Measurements from ENCODE around the gene HSD17B11. TPM values are rescaled to one million over a fixed set of nuclear protein-coding genes. Genes with fewer than 3 reads are reported as not detected.

The HSD17B11 gene
- total RNA-seq, 1 experiment from 2014 or later: 14.0 TPM

DNA sequence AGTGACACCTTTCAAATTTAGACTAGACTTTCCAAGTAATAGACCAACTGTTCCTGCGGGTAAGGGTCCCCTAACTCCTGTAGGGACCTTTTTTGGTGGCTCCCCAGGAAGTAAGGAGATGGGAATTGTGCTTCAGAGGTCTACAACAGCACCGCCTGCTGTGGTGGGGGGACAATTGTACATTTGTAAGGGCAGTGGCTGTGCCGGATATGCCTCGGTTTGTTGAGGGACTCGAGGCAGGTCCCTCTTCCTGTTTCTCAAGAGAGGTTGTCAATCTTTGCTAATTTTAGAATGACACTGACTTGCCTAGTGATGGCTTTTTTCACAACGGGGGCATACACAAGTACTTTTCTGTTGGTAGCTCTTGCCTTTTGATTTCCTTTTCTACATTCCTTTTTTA lies 15.5 kb upstream of the HSD17B11 start:
- H3K27ac Mint-ChIP-seq: no peak overlapping the region
- no peak overlapping the region for H3K4me3 Mint-ChIP-seq
- peaks cover 22% of the 10 kb centered on the region for H3K4me1 Mint-ChIP-seq
- ATAC-seq (no peak), DNase-seq (ENCODE audit: low spot score) (no peak)
- peaks cover 18% of the 10 kb centered on the region for H3K9me3 Mint-ChIP-seq
- peaks cover 11% of the 10 kb centered on the region for H3K36me3 Mint-ChIP-seq
- no peaks in the 10 kb centered on the region for H3K27me3 Mint-ChIP-seq (ENCODE audit: low read depth)
- CTCF ChIA-PET: interaction anchor here (0.9 kb wide), 1 partner anchor 31 kb away, joined by 3 read pairs; no protein-coding TSS in a partner anchor
- POLR2A ChIA-PET: interaction anchor here (1.4 kb wide), 1 partner anchor 16 kb away, joined by 3 read pairs; the partner anchor contains the start of gene NUDT9
- TF ChIP-seq ZNF423 (CRISPR knock-in tag; IDR thresholded peaks at IDR 0.05): no peak
- TF ChIP-seq, protein P1, sequence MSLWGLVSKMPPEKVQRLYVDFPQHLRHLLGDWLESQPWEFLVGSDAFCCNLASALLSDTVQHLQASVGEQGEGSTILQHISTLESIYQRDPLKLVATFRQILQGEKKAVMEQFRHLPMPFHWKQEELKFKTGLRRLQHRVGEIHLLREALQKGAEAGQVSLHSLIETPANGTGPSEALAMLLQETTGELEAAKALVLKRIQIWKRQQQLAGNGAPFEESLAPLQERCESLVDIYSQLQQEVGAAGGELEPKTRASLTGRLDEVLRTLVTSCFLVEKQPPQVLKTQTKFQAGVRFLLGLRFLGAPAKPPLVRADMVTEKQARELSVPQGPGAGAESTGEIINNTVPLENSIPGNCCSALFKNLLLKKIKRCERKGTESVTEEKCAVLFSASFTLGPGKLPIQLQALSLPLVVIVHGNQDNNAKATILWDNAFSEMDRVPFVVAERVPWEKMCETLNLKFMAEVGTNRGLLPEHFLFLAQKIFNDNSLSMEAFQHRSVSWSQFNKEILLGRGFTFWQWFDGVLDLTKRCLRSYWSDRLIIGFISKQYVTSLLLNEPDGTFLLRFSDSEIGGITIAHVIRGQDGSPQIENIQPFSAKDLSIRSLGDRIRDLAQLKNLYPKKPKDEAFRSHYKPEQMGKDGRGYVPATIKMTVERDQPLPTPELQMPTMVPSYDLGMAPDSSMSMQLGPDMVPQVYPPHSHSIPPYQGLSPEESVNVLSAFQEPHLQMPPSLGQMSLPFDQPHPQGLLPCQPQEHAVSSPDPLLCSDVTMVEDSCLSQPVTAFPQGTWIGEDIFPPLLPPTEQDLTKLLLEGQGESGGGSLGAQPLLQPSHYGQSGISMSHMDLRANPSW (CRISPR knock-in tag; conservative IDR thresholded peaks at IDR 0.05; ENCODE audit: low read depth): no peak
- TF ChIP-seq, protein P2, sequence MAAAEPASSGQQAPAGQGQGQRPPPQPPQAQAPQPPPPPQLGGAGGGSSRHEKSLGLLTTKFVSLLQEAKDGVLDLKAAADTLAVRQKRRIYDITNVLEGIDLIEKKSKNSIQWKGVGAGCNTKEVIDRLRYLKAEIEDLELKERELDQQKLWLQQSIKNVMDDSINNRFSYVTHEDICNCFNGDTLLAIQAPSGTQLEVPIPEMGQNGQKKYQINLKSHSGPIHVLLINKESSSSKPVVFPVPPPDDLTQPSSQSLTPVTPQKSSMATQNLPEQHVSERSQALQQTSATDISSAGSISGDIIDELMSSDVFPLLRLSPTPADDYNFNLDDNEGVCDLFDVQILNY (CRISPR knock-in tag; IDR thresholded peaks at IDR 0.05): no peak

DNA sequence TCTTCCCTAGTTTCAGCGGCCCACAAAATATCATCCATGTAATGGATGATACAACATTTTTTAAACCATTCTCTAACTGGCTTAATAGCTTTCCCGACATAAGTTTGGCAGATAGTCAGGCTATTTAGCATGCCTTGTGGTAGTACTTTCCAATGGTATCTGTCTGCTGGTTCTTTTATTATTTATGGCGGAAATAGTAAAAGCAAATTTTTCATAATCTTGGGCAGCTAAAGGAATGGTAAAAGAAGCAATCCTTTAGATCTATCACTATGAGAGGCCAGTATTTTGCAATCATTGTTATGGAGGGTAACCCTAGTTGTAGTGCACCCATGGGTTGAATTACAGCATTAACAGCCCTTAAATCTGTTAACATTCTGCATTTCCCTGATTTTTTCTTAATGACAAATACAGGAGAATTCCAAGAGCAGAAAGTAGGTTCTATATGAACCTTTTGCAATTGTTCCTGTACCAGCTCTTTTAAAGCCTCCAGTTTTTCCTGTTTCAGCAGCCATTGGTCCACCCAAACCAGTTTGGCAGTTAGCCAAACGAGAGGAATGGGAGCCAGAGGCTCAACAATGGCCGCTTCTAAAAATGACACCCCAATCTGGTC lies 14.3 kb upstream of the HSD17B11 start:
- ChIA-PET CTCF (interaction anchor here (0.6 kb wide), 1 partner anchor 14 kb away, joined by 3 read pairs; the partner anchor contains the start of gene HSD17B11), POLR2A (no interaction called here)
- ATAC-seq (no peak), DNase-seq (ENCODE audit: low spot score) (no peak)
- Mint-ChIP-seq H3K9me3 (peaks cover 18% of the 10 kb centered on the region), H3K4me3 (no peak overlapping the region), H3K4me1 (peaks cover 22% of the 10 kb centered on the region), H3K27me3 (ENCODE audit: low read depth) (no peaks in the 10 kb centered on the region), H3K36me3 (peaks cover 11% of the 10 kb centered on the region), H3K27ac (no peak overlapping the region)
- TF ChIP-seq OVOL2 (CRISPR knock-in tag; IDR thresholded peaks at IDR 0.05; ENCODE audit: borderline replicate concordance) (no peak), HMGA2 (CRISPR knock-in tag; IDR thresholded peaks at IDR 0.05) (no peak), MXD4 (CRISPR knock-in tag; IDR thresholded peaks at IDR 0.05; ENCODE audit: borderline replicate concordance) (no peak), ZNF317 (CRISPR knock-in tag; IDR thresholded peaks at IDR 0.05; ENCODE audit: borderline replicate concordance, low read depth) (no peak), NR1H2 (CRISPR knock-in tag; IDR thresholded peaks at IDR 0.05) (no peak), ELF4 (CRISPR knock-in tag; IDR thresholded peaks at IDR 0.05; ENCODE audit: low read depth) (no peak), SMAD4 (CRISPR knock-in tag; IDR thresholded peaks at IDR 0.05) (no peak), FOXJ3 (CRISPR knock-in tag; IDR thresholded peaks at IDR 0.05; ENCODE audit: borderline replicate concordance) (no peak)
- TF ChIP-seq, protein P3, sequence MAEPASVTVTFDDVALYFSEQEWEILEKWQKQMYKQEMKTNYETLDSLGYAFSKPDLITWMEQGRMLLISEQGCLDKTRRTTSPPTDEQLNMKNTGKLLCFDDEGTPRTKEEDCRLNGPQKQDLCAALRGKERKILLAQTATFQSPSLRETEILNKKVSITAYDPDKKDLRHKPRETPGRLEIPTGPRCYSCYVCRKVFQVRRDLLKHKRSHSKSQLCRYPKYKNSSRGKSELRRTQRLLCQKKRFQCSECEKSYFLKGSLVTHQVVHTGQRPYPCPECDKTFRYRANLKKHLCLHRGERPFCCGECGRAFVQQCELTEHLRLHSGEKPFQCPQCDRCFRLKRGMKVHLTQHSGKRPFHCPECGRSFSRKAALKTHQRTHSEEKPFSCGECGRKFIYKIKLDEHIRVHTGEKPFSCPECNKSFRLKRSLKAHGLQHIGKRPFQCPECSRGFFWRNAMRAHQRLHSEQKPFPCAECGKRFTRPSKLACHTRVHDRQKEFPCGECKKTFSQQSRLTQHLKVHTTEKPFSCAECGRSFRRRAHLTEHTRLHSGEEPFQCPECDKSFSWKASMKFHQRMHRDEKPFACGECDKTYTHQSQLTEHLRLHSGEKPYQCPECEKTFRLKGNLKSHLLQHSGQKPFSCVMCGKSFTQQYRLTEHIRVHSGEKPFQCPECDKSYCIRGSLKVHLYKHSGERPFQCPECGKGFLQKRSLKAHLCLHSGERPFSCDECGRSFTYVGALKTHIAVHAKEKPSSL (CRISPR knock-in tag; conservative IDR thresholded peaks at IDR 0.05): no peak
- TF ChIP-seq, protein P4, sequence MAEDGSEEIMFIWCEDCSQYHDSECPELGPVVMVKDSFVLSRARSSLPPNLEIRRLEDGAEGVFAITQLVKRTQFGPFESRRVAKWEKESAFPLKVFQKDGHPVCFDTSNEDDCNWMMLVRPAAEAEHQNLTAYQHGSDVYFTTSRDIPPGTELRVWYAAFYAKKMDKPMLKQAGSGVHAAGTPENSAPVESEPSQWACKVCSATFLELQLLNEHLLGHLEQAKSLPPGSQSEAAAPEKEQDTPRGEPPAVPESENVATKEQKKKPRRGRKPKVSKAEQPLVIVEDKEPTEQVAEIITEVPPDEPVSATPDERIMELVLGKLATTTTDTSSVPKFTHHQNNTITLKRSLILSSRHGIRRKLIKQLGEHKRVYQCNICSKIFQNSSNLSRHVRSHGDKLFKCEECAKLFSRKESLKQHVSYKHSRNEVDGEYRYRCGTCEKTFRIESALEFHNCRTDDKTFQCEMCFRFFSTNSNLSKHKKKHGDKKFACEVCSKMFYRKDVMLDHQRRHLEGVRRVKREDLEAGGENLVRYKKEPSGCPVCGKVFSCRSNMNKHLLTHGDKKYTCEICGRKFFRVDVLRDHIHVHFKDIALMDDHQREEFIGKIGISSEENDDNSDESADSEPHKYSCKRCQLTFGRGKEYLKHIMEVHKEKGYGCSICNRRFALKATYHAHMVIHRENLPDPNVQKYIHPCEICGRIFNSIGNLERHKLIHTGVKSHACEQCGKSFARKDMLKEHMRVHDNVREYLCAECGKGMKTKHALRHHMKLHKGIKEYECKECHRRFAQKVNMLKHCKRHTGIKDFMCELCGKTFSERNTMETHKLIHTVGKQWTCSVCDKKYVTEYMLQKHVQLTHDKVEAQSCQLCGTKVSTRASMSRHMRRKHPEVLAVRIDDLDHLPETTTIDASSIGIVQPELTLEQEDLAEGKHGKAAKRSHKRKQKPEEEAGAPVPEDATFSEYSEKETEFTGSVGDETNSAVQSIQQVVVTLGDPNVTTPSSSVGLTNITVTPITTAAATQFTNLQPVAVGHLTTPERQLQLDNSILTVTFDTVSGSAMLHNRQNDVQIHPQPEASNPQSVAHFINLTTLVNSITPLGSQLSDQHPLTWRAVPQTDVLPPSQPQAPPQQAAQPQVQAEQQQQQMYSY (CRISPR knock-in tag; IDR thresholded peaks at IDR 0.05): no peak
- TF ChIP-seq, protein P5, sequence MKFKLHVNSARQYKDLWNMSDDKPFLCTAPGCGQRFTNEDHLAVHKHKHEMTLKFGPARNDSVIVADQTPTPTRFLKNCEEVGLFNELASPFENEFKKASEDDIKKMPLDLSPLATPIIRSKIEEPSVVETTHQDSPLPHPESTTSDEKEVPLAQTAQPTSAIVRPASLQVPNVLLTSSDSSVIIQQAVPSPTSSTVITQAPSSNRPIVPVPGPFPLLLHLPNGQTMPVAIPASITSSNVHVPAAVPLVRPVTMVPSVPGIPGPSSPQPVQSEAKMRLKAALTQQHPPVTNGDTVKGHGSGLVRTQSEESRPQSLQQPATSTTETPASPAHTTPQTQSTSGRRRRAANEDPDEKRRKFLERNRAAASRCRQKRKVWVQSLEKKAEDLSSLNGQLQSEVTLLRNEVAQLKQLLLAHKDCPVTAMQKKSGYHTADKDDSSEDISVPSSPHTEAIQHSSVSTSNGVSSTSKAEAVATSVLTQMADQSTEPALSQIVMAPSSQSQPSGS (CRISPR knock-in tag; IDR thresholded peaks at IDR 0.05; ENCODE audit: borderline replicate concordance, low read depth): no peak
- TF ChIP-seq, protein P6, sequence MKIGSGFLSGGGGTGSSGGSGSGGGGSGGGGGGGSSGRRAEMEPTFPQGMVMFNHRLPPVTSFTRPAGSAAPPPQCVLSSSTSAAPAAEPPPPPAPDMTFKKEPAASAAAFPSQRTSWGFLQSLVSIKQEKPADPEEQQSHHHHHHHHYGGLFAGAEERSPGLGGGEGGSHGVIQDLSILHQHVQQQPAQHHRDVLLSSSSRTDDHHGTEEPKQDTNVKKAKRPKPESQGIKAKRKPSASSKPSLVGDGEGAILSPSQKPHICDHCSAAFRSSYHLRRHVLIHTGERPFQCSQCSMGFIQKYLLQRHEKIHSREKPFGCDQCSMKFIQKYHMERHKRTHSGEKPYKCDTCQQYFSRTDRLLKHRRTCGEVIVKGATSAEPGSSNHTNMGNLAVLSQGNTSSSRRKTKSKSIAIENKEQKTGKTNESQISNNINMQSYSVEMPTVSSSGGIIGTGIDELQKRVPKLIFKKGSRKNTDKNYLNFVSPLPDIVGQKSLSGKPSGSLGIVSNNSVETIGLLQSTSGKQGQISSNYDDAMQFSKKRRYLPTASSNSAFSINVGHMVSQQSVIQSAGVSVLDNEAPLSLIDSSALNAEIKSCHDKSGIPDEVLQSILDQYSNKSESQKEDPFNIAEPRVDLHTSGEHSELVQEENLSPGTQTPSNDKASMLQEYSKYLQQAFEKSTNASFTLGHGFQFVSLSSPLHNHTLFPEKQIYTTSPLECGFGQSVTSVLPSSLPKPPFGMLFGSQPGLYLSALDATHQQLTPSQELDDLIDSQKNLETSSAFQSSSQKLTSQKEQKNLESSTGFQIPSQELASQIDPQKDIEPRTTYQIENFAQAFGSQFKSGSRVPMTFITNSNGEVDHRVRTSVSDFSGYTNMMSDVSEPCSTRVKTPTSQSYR (CRISPR knock-in tag; IDR thresholded peaks at IDR 0.05): no peak
- TF ChIP-seq, protein P7, sequence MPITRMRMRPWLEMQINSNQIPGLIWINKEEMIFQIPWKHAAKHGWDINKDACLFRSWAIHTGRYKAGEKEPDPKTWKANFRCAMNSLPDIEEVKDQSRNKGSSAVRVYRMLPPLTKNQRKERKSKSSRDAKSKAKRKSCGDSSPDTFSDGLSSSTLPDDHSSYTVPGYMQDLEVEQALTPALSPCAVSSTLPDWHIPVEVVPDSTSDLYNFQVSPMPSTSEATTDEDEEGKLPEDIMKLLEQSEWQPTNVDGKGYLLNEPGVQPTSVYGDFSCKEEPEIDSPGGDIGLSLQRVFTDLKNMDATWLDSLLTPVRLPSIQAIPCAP (CRISPR knock-in tag; IDR thresholded peaks at IDR 0.05): no peak
- TF ChIP-seq, protein P2 (CRISPR knock-in tag; IDR thresholded peaks at IDR 0.05): no peak
